HepG2 (cell line): Measurements from ENCODE around the gene FBXO48. TPM values are rescaled to one million over a fixed set of nuclear protein-coding genes. Genes with fewer than 3 reads are reported as not detected.
A peak's percentile ranks its signal among the peaks of the same experiment; 100 is the strongest.

Experiments used
- ATAC-seq: fragments of 200-7000 bp; cut with Tn5 transposase; 3 replicates; pipeline ENCODE4 v1.9.1; 2020; ENCODE audit warnings: mild to moderate bottlenecking, moderate library complexity
- BruUV-seq: library from RNA; stranded (reverse); fragments of 400-500 nt; replicated peaks from 2 replicates; lab custom pipeline; 2021; lab: Mats Ljungman, UMichigan
- CTCF ChIA-PET: fragments of 300-600 bp; formaldehyde crosslinking; extraction: SDS; loops from one replicate; lab custom pipeline; 2021; ENCODE audit warnings: low total read pairs, inconsistent platforms, low intra/inter-chr PET ratio; lab: Yijun Ruan, JAX
- POLR2A ChIA-PET: fragments of 350-600 bp; sonication (Branson Sonifier 250); formaldehyde crosslinking; loops from one replicate; lab custom pipeline; 2020; ENCODE audit warnings: antibody characterized with exemption, inconsistent platforms; lab: Yijun Ruan, JAX
- DNase-seq: peaks from one replicate; pipeline ENCODE4 v3.0.0-alpha.2; 2015; ENCODE audit warnings: low spot score
- FAIRE-seq: peaks from 3 replicates; lab custom pipeline; 2011; peaks lifted over from hg19 to GRCh38; lab: Jason Lieb, UNC
- H2AFZ ChIP-seq: one replicate; pipeline ENCODE4 v1.6.1; 2011; ENCODE audit warnings: low read length, inconsistent platforms
- H3K27ac ChIP-seq: fragments of 300-600 bp; 3 replicates; pipeline ENCODE4 v1.8.0; 2011; ENCODE audit warnings: mixed run types, mild to moderate bottlenecking, mixed read lengths, low read length, inconsistent platforms; ENCODE audit not compliant: insufficient read depth; ENCODE audit errors: extremely low read length
- H3K27me3 ChIP-seq, 2 experiments: fragments of 200-600 bp in 1 of 2; 2 replicates in 1 of 2; 3 replicates in 1 of 2; pipeline versions ENCODE4 v1.6.0 to v1.8.0; 2011; ENCODE audit warnings: low read length in 2 of 2, mild to moderate bottlenecking in 2 of 2, moderate library complexity in 2 of 2, inconsistent platforms in 1 of 2; ENCODE audit not compliant: insufficient read depth in 2 of 2, control insufficient read depth in 1 of 2
- H3K36me3 ChIP-seq, 2 experiments: fragments of 200-600 bp in 1 of 2; replicated peaks in 1 of 2; 2 replicates in 1 of 2; 3 replicates in 1 of 2; pipeline versions ENCODE4 v1.5.1 to v1.8.0; 2011; ENCODE audit warnings: low read length in 2 of 2, inconsistent platforms in 1 of 2; ENCODE audit not compliant: insufficient read depth in 2 of 2, control insufficient read depth in 1 of 2
- H3K4me1 ChIP-seq: 2 replicates; pipeline ENCODE4 v1.5.1; 2012; ENCODE audit warnings: low read length, inconsistent platforms; ENCODE audit not compliant: insufficient read depth
- H3K4me2 ChIP-seq: 2 replicates; pipeline ENCODE4 v1.6.0; 2011; ENCODE audit warnings: low read depth, low read length, inconsistent platforms
- H3K4me3 ChIP-seq, 3 experiments: fragments of 200-600 bp in 1 of 3; sonication (generic), shearing (Covaris generic) in 1 of 3; replicated peaks in 1 of 3; 2 replicates each; pipeline ENCODE4 v1.5.1; 2011 to 2016; ENCODE audit warnings: low read length in 3 of 3, inconsistent platforms in 2 of 3, low read depth in 2 of 3, mild to moderate bottlenecking in 2 of 3, control low read depth in 1 of 3, mixed read lengths in 1 of 3; ENCODE audit not compliant: insufficient read depth in 1 of 3
- H3K79me2 ChIP-seq: one replicate; pipeline ENCODE4 v1.6.1; 2011; ENCODE audit warnings: low read length, inconsistent platforms; ENCODE audit not compliant: insufficient read depth
- H3K9ac ChIP-seq: 2 replicates; pipeline ENCODE4 v1.6.0; 2011; ENCODE audit warnings: mild to moderate bottlenecking, low read depth, low read length, inconsistent platforms; ENCODE audit not compliant: insufficient read depth
- H3K9me3 ChIP-seq: 2 replicates; pipeline ENCODE4 v1.5.1; 2012; ENCODE audit warnings: mild to moderate bottlenecking, low read length
- H4K20me1 ChIP-seq: 2 replicates; pipeline ENCODE4 v1.6.0; 2011; ENCODE audit warnings: inconsistent platforms, mild to moderate bottlenecking, low read length, moderate library complexity; ENCODE audit not compliant: insufficient read depth
- CEBPB ChIP-seq: IDR thresholded peaks from 2 replicates; pipeline ENCODE4 v1.6.1; 2011; ENCODE audit warnings: low read depth, low read length, improper control_type of control experiment, borderline replicate concordance
- TBX3 ChIP-seq: fragments of 450-650 bp; IDR thresholded peaks from 2 replicates; pipeline ENCODE4 v1.6.1; 2017; ENCODE audit warnings: antibody characterized with exemption, mild to moderate bottlenecking, inconsistent platforms, borderline replicate concordance
- ZNF337 ChIP-seq: sonication (generic); formaldehyde crosslinking; IDR thresholded peaks from 2 replicates; pipeline ENCODE4 v1.5.1; 2020; ENCODE audit warnings: missing genetic modification reagents, low read depth, mild to moderate bottlenecking, borderline replicate concordance
- ZNF784 ChIP-seq: sonication (generic); formaldehyde crosslinking; IDR thresholded peaks from 2 replicates; pipeline ENCODE4 v1.5.1; 2020; ENCODE audit warnings: missing genetic modification reagents, mild to moderate bottlenecking, borderline replicate concordance
- ZNF800 ChIP-seq: sonication (generic); formaldehyde crosslinking; IDR thresholded peaks from 2 replicates; pipeline ENCODE4 v1.4.0; 2020; ENCODE audit warnings: missing genetic modification reagents
- WGBS: methylation state at CpG from one replicate; pipeline ENCODE4 v1.1.6; 2017; ENCODE audit warnings: low lambda C conversion rate; 5-methylcytosine and 5-hydroxymethylcytosine counted together
- in situ Hi-C: cut with HindIII; loops from 2 replicates; pipeline ENCODE4 v1.10.0; 2017; ENCODE audit warnings: low pct_unique_long_range_greater_than_20kb; ENCODE audit not compliant: extremely low pct_ligation_motif_present
- intact Hi-C: fragments of 100-400 bp; cut with micrococcal nuclease; formaldehyde crosslinking; loops from one replicate; pipeline ENCODE4 v1.10.0; 2022; ENCODE audit not compliant: unreplicated experiment
- polyA plus RNA-seq, 8 experiments: library from polyadenylated mRNA; depleted of rRNA in 3 of 8; stranded (reverse) in 7 of 8; unstranded in 1 of 8; fragments of >200 nt; fragmentation: Illumina TruSeq in 4 of 8; extraction: Trizol in 4 of 8; gene quantifications; 2 replicates each; pipeline versions ENCODE4 v1.2.1 to v1.2.3, GENCODE V29; 2011 to 2016; ENCODE audit warnings: low read depth in 4 of 8, missing spikeins in 1 of 8, mixed read lengths in 1 of 8; ENCODE audit not compliant: insufficient read depth in 1 of 8
- total RNA-seq, 5 experiments: library from RNA; depleted of rRNA; stranded (reverse); fragments of >200 nt; fragmentation: Illumina TruSeq; extraction: Trizol; gene quantifications; 2 replicates each; pipeline ENCODE4 v1.2.3, GENCODE V29; 2016; ENCODE audit warnings: low read depth in 1 of 5

FBXO48 gene
- total and polyA plus RNA-seq, 2 of the 13 experiments (the other 11 are each of a cell fraction or from before 2014, with no cell fraction given) = 0.42 to 1.1 TPM

GRCh38 chr2:68454719-68455118 lies 12.4 kb downstream of the FBXO48 start:
- ChIA-PET POLR2A (no interaction called here), CTCF (no interaction called here)
- no peaks in the 10 kb centered on the region for H3K4me1 ChIP-seq
- H2AFZ ChIP-seq = no peak overlapping the region
- BruUV-seq = no TSS peak
- no peaks in the 10 kb centered on the region for H3K79me2 ChIP-seq
- no peaks in the 10 kb centered on the region for H3K36me3 ChIP-seq
- DNase-seq (no peak), ATAC-seq (no peak), FAIRE-seq (no peak)
- no peaks in the 10 kb centered on the region for H4K20me1 ChIP-seq
- H3K4me2 ChIP-seq = no peak overlapping the region
- WGBS = 31% methylated on average over 3 of the region's 3 CpGs
- TF ChIP-seq ZNF800 (CRISPR knock-in tag) = no peak
- TF ChIP-seq CEBPB = peak; percentile 29; the same call in 1 of the 2 replicates
- TF ChIP-seq ZNF337 = no peak
- TF ChIP-seq ZNF784 (CRISPR knock-in tag) = no peak
- TF ChIP-seq TBX3 = no peak
- intact Hi-C loops (no loop called here), in situ Hi-C loops (no loop called here)
- H3K9ac ChIP-seq = no peak overlapping the region
- H3K9me3 ChIP-seq = no peaks in the 10 kb centered on the region
- H3K27me3 ChIP-seq = peaks cover 0 to 2% of the 10 kb centered on the region in 2 experiments; a peak in 1 of 5 replicates
- H3K27ac ChIP-seq = no peak overlapping the region
- no peak overlapping the region for H3K4me3 ChIP-seq
